Superior temporal gyrus (tissue), 1 donor: ENCODE measurements around the gene TPRN.

Source experiments
- DNase-seq: peaks from one replicate; pipeline ENCODE4 v3.0.0-alpha.2; 2016; ENCODE audit errors: extremely low spot score

The TPRN gene

GRCh38 chr9:137225699-137226331 is 25.3 kb upstream of the TPRN start:
- no peak for DNase-seq

GRCh38 chr9:137224830-137225694 is 24.5 kb upstream of the TPRN start, which contains the start of gene CYSRT1:
CYSRT1 (plus strand) TSS chr9:137225174; CDS start chr9:137225622, 448 bp downstream.
- DNase-seq = no peak

- DNase-seq = peak; percentile 98
Observed at GRCh38 chr9:137223078-137223970, 22.8 kb upstream of the TPRN start.

GRCh38 chr9:137222190-137223077 is 21.9 kb upstream of the TPRN start, which contains the start of gene RNF208:
RNF208 (minus strand) TSS chr9:137222240; CDS start chr9:137221212, 1,028 bp downstream.
- DNase-seq = no peak

GRCh38 chr9:137221506-137222111 is 21.1 kb upstream of the TPRN start:
- no peak for DNase-seq

GRCh38 chr9:137221095-137221505 is 20.6 kb upstream of the TPRN start:
- no peak for DNase-seq

GRCh38 chr9:137220317-137221094 is 20.0 kb upstream of the TPRN start:
- DNase-seq = no peak

- DNase-seq = no peak
Observed at GRCh38 chr9:137219757-137220316, 19.3 kb upstream of the TPRN start.

- DNase-seq = no peak
Observed at GRCh38 chr9:137218754-137219271, 18.3 kb upstream of the TPRN start.

GRCh38 chr9:137218212-137218753 is 17.7 kb upstream of the TPRN start:
- no peak for DNase-seq

GRCh38 chr9:137217276-137218211 is 17.0 kb upstream of the TPRN start:
- DNase-seq = no peak

- no peak for DNase-seq
Observed at GRCh38 chr9:137216188-137216965, 15.8 kb upstream of the TPRN start.

GRCh38 chr9:137215196-137215986 is 14.8 kb upstream of the TPRN start:
- no peak for DNase-seq

- DNase-seq = no peak
Observed at GRCh38 chr9:137214620-137215019, 14.1 kb upstream of the TPRN start.

- no peak for DNase-seq
Observed at GRCh38 chr9:137213160-137214060, 12.9 kb upstream of the TPRN start.
